Measurements from ENCODE around the gene TPMT.

TPMT gene

GRCh38 chr6:18186033-18186432, 31.2 kb upstream of the TPMT start:
- TF ChIP-seq CTCF (IDR thresholded peaks at IDR 0.05; ENCODE audit: low read depth, low read length): no peak
- no peak overlapping the region for H3K4me3 ChIP-seq (ENCODE audit: low read depth, low read length)
- no peak for DNase-seq
- H3K27me3 ChIP-seq: no peaks in the 10 kb centered on the region
- no peaks in the 10 kb centered on the region for H3K4me1 ChIP-seq
- no peaks in the 10 kb centered on the region for H3K36me3 ChIP-seq
- H3K9me3 ChIP-seq: no peaks in the 10 kb centered on the region

GRCh38 chr6:18185624-18186023, 30.7 kb upstream of the TPMT start:
- no peak for TF ChIP-seq CTCF (IDR thresholded peaks at IDR 0.05; ENCODE audit: low read depth, low read length)
- Histone ChIP-seq H3K36me3 (no peaks in the 10 kb centered on the region), H3K4me3 (ENCODE audit: low read depth, low read length) (no peak overlapping the region), H3K9me3 (no peaks in the 10 kb centered on the region), H3K4me1 (no peaks in the 10 kb centered on the region), H3K27me3 (no peaks in the 10 kb centered on the region)
- no peak for DNase-seq

- H3K36me3 ChIP-seq: no peaks in the 10 kb centered on the region
- DNase-seq: no peak
- no peaks in the 10 kb centered on the region for H3K27me3 ChIP-seq
- H3K4me3 ChIP-seq (ENCODE audit: low read depth, low read length): no peak overlapping the region
- no peaks in the 10 kb centered on the region for H3K4me1 ChIP-seq
- TF ChIP-seq CTCF (IDR thresholded peaks at IDR 0.05; ENCODE audit: low read depth, low read length): no peak
- no peaks in the 10 kb centered on the region for H3K9me3 ChIP-seq
Observed at GRCh38 chr6:18183766-18184165, 28.9 kb upstream of the TPMT start.

- no peak for DNase-seq
- H3K27me3 ChIP-seq: no peaks in the 10 kb centered on the region
- no peaks in the 10 kb centered on the region for H3K9me3 ChIP-seq
- no peak overlapping the region for H3K4me3 ChIP-seq (ENCODE audit: low read depth, low read length)
- no peak for TF ChIP-seq CTCF (IDR thresholded peaks at IDR 0.05; ENCODE audit: low read depth, low read length)
- H3K36me3 ChIP-seq: no peaks in the 10 kb centered on the region
- no peaks in the 10 kb centered on the region for H3K4me1 ChIP-seq
Observed at GRCh38 chr6:18182568-18182967, 27.7 kb upstream of the TPMT start.

GRCh38 chr6:18179770-18180356, 25.0 kb upstream of the TPMT start:
- Histone ChIP-seq H3K36me3 (no peaks in the 10 kb centered on the region), H3K9me3 (no peaks in the 10 kb centered on the region), H3K4me3 (ENCODE audit: low read depth, low read length) (no peak overlapping the region), H3K4me1 (no peaks in the 10 kb centered on the region), H3K27me3 (no peaks in the 10 kb centered on the region)
- DNase-seq: no peak
- no peak for TF ChIP-seq CTCF (IDR thresholded peaks at IDR 0.05; ENCODE audit: low read depth, low read length)

GRCh38 chr6:18178960-18179615, 24.2 kb upstream of the TPMT start:
- no peak for TF ChIP-seq CTCF (IDR thresholded peaks at IDR 0.05; ENCODE audit: low read depth, low read length)
- Histone ChIP-seq H3K4me1 (no peaks in the 10 kb centered on the region), H3K36me3 (no peaks in the 10 kb centered on the region), H3K27me3 (no peaks in the 10 kb centered on the region), H3K9me3 (no peaks in the 10 kb centered on the region), H3K4me3 (ENCODE audit: low read depth, low read length) (no peak overlapping the region)
- no peak for DNase-seq
